Astrocyte (in vitro differentiated cells and primary cell): ENCODE data around the gene DACT2. TPM values are rescaled to one million over a fixed set of nuclear protein-coding genes. Genes with fewer than 3 reads are reported as not detected.

ENCODE experiments used
- DNase-seq: peaks from one replicate; pipeline ENCODE4 v3.0.0-alpha.2; 2010; ENCODE audit warnings: low read depth
- FAIRE-seq: peaks from 2 replicates; lab custom pipeline; 2011; peaks lifted over from hg19 to GRCh38; lab: Jason Lieb, UNC
- H2AFZ ChIP-seq: 2 replicates; pipeline ENCODE4 v1.6.0; 2012; ENCODE audit warnings: low read depth, low read length, inconsistent platforms
- H3K27ac ChIP-seq: 2 replicates; pipeline ENCODE4 v1.5.1; 2011; ENCODE audit warnings: low read depth, low read length, inconsistent platforms
- H3K27me3 ChIP-seq: 2 replicates; pipeline ENCODE4 v1.6.0; 2011; ENCODE audit warnings: low read length, inconsistent platforms; ENCODE audit not compliant: insufficient read depth
- H3K36me3 ChIP-seq: 2 replicates; pipeline ENCODE4 v1.5.1; 2011; ENCODE audit warnings: low read length, inconsistent platforms; ENCODE audit not compliant: insufficient read depth
- H3K4me1 ChIP-seq: 2 replicates; pipeline ENCODE4 v1.5.1; 2011; ENCODE audit warnings: low read length, inconsistent platforms; ENCODE audit not compliant: insufficient read depth
- H3K4me2 ChIP-seq: 2 replicates; pipeline ENCODE4 v1.6.0; 2012; ENCODE audit warnings: low read length, inconsistent platforms
- H3K4me3 ChIP-seq: 2 replicates; pipeline ENCODE4 v1.5.1; 2011; ENCODE audit warnings: low read depth, mild to moderate bottlenecking, low read length, inconsistent platforms; ENCODE audit not compliant: insufficient read depth
- H3K79me2 ChIP-seq: 2 replicates; pipeline ENCODE4 v1.6.0; 2012; ENCODE audit warnings: mild to moderate bottlenecking, low read length, inconsistent platforms; ENCODE audit not compliant: insufficient read depth
- H3K9ac ChIP-seq: 2 replicates; pipeline ENCODE4 v1.6.0; 2012; ENCODE audit warnings: mild to moderate bottlenecking, low read length, inconsistent platforms
- H3K9me3 ChIP-seq: 2 replicates; pipeline ENCODE4 v1.5.1; 2012; ENCODE audit warnings: low read depth, mild to moderate bottlenecking, low read length, inconsistent platforms; ENCODE audit not compliant: insufficient read depth
- H4K20me1 ChIP-seq: 2 replicates; pipeline ENCODE4 v1.6.0; 2012; ENCODE audit warnings: low read length, inconsistent platforms; ENCODE audit not compliant: insufficient read depth
- H3K27ac Mint-ChIP-seq: one replicate; pipeline ENCODE4 v1.8.0; 2021; ENCODE audit warnings: mild to moderate bottlenecking, mixed read lengths; ENCODE audit not compliant: unreplicated experiment
- H3K27me3 Mint-ChIP-seq: one replicate; pipeline ENCODE4 v1.8.0; 2021; ENCODE audit warnings: low read depth, mixed read lengths; ENCODE audit not compliant: unreplicated experiment
- H3K36me3 Mint-ChIP-seq: one replicate; pipeline ENCODE4 v1.8.0; 2021; ENCODE audit warnings: low read depth, mixed read lengths; ENCODE audit not compliant: unreplicated experiment
- H3K4me1 Mint-ChIP-seq: one replicate; pipeline ENCODE4 v1.8.0; 2021; ENCODE audit warnings: low read depth, mixed read lengths; ENCODE audit not compliant: unreplicated experiment
- H3K4me3 Mint-ChIP-seq: one replicate; pipeline ENCODE4 v1.8.0; 2021; ENCODE audit warnings: mild to moderate bottlenecking, moderate library complexity, mixed read lengths; ENCODE audit not compliant: unreplicated experiment
- H3K9me3 Mint-ChIP-seq: one replicate; pipeline ENCODE4 v1.8.0; 2021; ENCODE audit warnings: mild to moderate bottlenecking, mixed read lengths; ENCODE audit not compliant: unreplicated experiment
- EZH2 ChIP-seq: IDR thresholded peaks from 2 replicates; pipeline ENCODE4 v1.6.1; 2012; ENCODE audit warnings: mild to moderate bottlenecking, low read length, inconsistent platforms; ENCODE audit not compliant: insufficient read depth
- total RNA-seq: library from RNA; stranded (reverse); gene quantifications from 2 replicates; pipeline ENCODE4 v1.2.1, GENCODE V29; 2021
- TF ChIP-seq, protein P1 (sequence below): IDR thresholded peaks from 2 replicates; pipeline ENCODE4 v1.5.1; 2011; ENCODE audit warnings: low read depth, mild to moderate bottlenecking, inconsistent platforms, low read length, moderate library complexity; ENCODE audit not compliant: insufficient read depth

The DACT2 gene
- total RNA-seq, 1 donor from 2014 or later, result 0.20 TPM

DNA sequence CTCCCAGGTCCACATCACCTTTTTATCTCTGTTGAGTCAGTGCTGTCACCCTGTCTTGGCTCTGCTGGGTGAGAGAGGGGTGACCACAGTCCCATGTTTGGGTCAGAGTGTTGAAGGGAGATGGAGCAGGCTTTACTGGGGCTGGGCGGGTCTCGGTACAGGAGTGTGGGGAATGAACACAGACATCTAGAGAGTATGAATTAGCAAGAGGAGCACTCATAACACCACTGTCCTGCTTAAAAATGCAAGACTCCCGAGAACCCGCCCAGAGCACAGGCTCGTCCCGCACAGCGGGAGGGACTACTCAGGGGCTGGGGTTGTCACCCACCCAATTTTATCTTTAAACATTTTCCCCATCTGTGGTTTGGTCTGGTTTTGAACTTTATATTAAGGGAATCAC lies 27.5 kb upstream of the DACT2 start:
- Mint-ChIP-seq H3K4me1 (no peaks in the 10 kb centered on the region), H3K27ac (no peak overlapping the region), H3K4me3 (no peak overlapping the region), H3K9me3 (peaks cover 5% of the 10 kb centered on the region), H3K27me3 (peaks cover 48% of the 10 kb centered on the region), H3K36me3 (no peaks in the 10 kb centered on the region)
- Histone ChIP-seq H3K4me1 (no peaks in the 10 kb centered on the region), H3K4me2 (no peak overlapping the region), H3K9me3 (peaks cover 5% of the 10 kb centered on the region), H2AFZ (no peak overlapping the region), H3K9ac (no peak overlapping the region), H3K36me3 (no peaks in the 10 kb centered on the region), H3K79me2 (no peaks in the 10 kb centered on the region), H3K4me3 (no peak overlapping the region), H4K20me1 (no peaks in the 10 kb centered on the region), H3K27me3 (no peaks in the 10 kb centered on the region), H3K27ac (no peak overlapping the region)
- TF ChIP-seq, protein P1, sequence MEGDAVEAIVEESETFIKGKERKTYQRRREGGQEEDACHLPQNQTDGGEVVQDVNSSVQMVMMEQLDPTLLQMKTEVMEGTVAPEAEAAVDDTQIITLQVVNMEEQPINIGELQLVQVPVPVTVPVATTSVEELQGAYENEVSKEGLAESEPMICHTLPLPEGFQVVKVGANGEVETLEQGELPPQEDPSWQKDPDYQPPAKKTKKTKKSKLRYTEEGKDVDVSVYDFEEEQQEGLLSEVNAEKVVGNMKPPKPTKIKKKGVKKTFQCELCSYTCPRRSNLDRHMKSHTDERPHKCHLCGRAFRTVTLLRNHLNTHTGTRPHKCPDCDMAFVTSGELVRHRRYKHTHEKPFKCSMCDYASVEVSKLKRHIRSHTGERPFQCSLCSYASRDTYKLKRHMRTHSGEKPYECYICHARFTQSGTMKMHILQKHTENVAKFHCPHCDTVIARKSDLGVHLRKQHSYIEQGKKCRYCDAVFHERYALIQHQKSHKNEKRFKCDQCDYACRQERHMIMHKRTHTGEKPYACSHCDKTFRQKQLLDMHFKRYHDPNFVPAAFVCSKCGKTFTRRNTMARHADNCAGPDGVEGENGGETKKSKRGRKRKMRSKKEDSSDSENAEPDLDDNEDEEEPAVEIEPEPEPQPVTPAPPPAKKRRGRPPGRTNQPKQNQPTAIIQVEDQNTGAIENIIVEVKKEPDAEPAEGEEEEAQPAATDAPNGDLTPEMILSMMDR, result no peak
- no peak for TF ChIP-seq EZH2
- DNase-seq (no peak), FAIRE-seq (no peak)

DNA sequence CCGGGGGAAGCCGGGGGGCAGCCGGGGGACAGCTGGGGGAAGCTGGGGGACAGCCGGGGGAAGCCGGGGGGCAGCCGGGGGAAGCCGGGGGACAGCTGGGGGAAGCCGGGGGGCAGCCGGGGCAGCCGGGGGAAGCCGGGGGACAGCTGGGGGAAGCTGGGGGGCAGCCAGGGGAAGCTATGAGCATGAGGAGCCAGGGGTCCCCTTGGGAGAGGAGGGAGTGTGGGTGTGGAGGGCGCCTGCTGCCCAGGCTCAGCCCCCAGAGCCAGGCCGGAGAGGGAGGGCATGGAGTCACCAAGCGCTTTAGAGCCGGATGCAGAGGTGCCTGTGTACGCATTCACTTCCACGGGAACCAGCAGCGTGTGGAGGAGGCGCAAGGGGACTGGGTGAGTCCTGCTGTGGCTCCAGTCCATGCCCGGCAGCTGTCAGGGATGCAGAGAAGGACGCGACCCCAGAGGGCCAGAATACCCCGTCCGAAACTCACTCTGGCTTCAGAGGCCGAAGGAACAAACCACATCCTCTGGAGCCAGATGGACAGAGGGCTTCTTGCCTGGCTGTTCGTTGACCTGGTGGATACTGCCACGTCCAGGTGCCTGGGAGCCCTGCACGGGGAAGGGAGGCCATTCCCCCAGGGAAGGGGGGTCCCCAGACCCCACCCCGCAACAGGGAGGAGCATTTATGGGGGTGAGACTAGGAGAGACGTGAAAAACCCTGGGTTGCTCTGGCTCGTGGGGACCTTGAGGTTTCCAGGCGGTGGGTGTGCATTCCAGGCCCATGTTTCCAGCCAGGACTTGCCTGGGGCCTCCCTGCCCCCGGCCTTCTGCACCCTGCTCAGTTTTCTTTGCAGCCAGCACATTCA lies 26.5 kb upstream of the DACT2 start:
- no peaks in the 10 kb centered on the region for H3K36me3 Mint-ChIP-seq
- no peak for DNase-seq
- no peak overlapping the region for H3K27ac ChIP-seq

More for the DNA sequence above, 26.5 kb upstream of the DACT2 start:
- H3K4me1 ChIP-seq, result no peaks in the 10 kb centered on the region
- no peak for FAIRE-seq
- no peak overlapping the region for H3K9ac ChIP-seq
- H3K4me3 ChIP-seq, result no peak overlapping the region
- no peak overlapping the region for H3K27ac Mint-ChIP-seq
- TF ChIP-seq, protein P1, result no peak
- no peak for TF ChIP-seq EZH2
- no peak overlapping the region for H3K4me3 Mint-ChIP-seq
- no peaks in the 10 kb centered on the region for H3K4me1 Mint-ChIP-seq
- H4K20me1 ChIP-seq, result no peaks in the 10 kb centered on the region
- peaks cover 5% of the 10 kb centered on the region for H3K9me3 ChIP-seq
- H3K79me2 ChIP-seq, result no peaks in the 10 kb centered on the region
- peaks cover 45% of the 10 kb centered on the region for H3K27me3 Mint-ChIP-seq
- H3K27me3 ChIP-seq, result no peaks in the 10 kb centered on the region
- H3K36me3 ChIP-seq, result no peaks in the 10 kb centered on the region
- peaks cover 5% of the 10 kb centered on the region for H3K9me3 Mint-ChIP-seq
- no peak overlapping the region for H3K4me2 ChIP-seq
- no peak overlapping the region for H2AFZ ChIP-seq
